Natural killer cell (primary cell): ENCODE results near the gene B3GNT5. TPM values are rescaled to one million over a fixed set of nuclear protein-coding genes. Genes with fewer than 3 reads are reported as not detected.

Experiments used
- ATAC-seq, 3 donors: fragments of 150-1000 bp in 2 of 3; fragments of 200-7000 bp in 1 of 3; cut with Tn5 transposase; 1 replicate in 1 of 3; 2 replicates in 2 of 3; pipeline ENCODE4 v1.10.0; 2021; ENCODE audit warnings: mild to moderate bottlenecking in 2 of 3, moderate library complexity in 2 of 3
- DNase-seq, 2 donors: peaks; one replicate each; pipeline versions ENCODE4 v3.0.0 to v3.0.0-alpha.2; 2013 to 2021; ENCODE audit warnings: mixed read lengths in 1 of 2
- H3K27ac ChIP-seq: one replicate; pipeline ENCODE4 v1.5.1; 2013; ENCODE audit warnings: mild to moderate bottlenecking, low read length
- H3K27me3 ChIP-seq: one replicate; pipeline ENCODE4 v1.6.1; 2013; ENCODE audit warnings: low read length; ENCODE audit not compliant: control insufficient read depth, insufficient read depth
- H3K36me3 ChIP-seq: one replicate; pipeline ENCODE4 v1.6.1; 2013; ENCODE audit warnings: low read length; ENCODE audit not compliant: control insufficient read depth, insufficient read depth
- H3K4me1 ChIP-seq: one replicate; pipeline ENCODE4 v1.6.1; 2013; ENCODE audit warnings: low read length; ENCODE audit not compliant: control insufficient read depth, insufficient read depth
- H3K4me3 ChIP-seq: one replicate; pipeline ENCODE4 v1.5.1; 2013; ENCODE audit warnings: low read length
- H3K9me3 ChIP-seq: one replicate; pipeline ENCODE4 v1.6.1; 2013; ENCODE audit warnings: low read length; ENCODE audit not compliant: control insufficient read depth, insufficient read depth
- H3K27ac Mint-ChIP-seq, 2 donors: one replicate each; pipeline ENCODE4 v1.8.0; 2022; ENCODE audit warnings: mild to moderate bottlenecking in 2 of 2, mixed read lengths in 2 of 2, moderate library complexity in 1 of 2
- H3K27me3 Mint-ChIP-seq, 2 donors: one replicate each; pipeline ENCODE4 v1.8.0; 2022; ENCODE audit warnings: low read depth in 2 of 2, mixed read lengths in 2 of 2
- H3K36me3 Mint-ChIP-seq: one replicate; pipeline ENCODE4 v1.8.0; 2022; ENCODE audit warnings: mixed read lengths
- H3K4me1 Mint-ChIP-seq, 2 donors: one replicate each; pipeline ENCODE4 v1.8.0; 2022; ENCODE audit warnings: mixed read lengths in 2 of 2
- H3K4me3 Mint-ChIP-seq: one replicate; pipeline ENCODE4 v1.8.0; 2022; ENCODE audit warnings: mild to moderate bottlenecking, moderate library complexity, mixed read lengths
- H3K9me3 Mint-ChIP-seq, 2 donors: one replicate each; pipeline ENCODE4 v1.8.0; 2022; ENCODE audit warnings: mixed read lengths in 2 of 2
- WGBS: methylation state at CpG from one replicate; pipeline ENCODE4 v1.1.7; 2013; ENCODE audit warnings: missing lambda C conversion rate; ENCODE audit not compliant: insufficient coverage; 5-methylcytosine and 5-hydroxymethylcytosine counted together
- intact Hi-C: fragments of 100-400 bp; cut with micrococcal nuclease; formaldehyde crosslinking; loops from one replicate; pipeline ENCODE4 v1.14.2; 2022
- total RNA-seq, 4 donors: library from RNA; stranded (reverse); fragments of 120-200 nt in 1 of 4; gene quantifications; one replicate each; pipeline versions ENCODE4 v1.2.3 to v1.2.4, GENCODE V29; 2013 to 2022
- TF ChIP-seq, protein P1 (sequence below): fragments of 200-600 bp; IDR thresholded peaks from one replicate; pipeline ENCODE4 v1.8.0; 2022; ENCODE audit warnings: antibody characterized with exemption

B3GNT5 gene
- total RNA-seq, 3 donors from 2014 or later (not counting 1 experiment from before 2014, with no cell fraction given): 1.2 to 4.5 (median 3.4) TPM

DNA sequence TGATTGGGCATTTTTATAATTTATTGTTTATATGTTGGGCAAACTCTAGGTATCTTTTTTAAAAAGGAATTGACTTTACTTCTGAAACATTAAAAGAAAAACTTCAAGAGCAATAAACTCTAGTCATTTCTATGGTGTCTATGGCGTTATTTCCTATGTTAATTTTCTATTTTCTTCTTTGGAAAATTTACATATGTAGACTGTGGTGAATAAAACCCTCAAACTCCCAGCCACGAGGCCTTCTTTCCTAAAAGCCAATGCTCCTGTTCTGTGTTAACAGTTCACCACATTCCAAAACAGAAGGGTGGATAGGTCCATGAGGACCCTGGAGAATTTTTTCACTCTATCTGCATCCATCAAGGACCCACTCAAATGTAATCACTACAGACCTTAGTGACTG lies 44.3 kb upstream of the B3GNT5 start:
- ATAC-seq (no peak), DNase-seq (no peak)
- H3K4me3 Mint-ChIP-seq: no peak overlapping the region
- H3K27ac Mint-ChIP-seq: no peak overlapping the region
- Histone ChIP-seq H3K36me3 (no peaks in the 10 kb centered on the region), H3K27ac (no peak overlapping the region), H3K4me3 (no peak overlapping the region), H3K4me1 (peaks cover 5% of the 10 kb centered on the region), H3K27me3 (no peaks in the 10 kb centered on the region), H3K9me3 (no peaks in the 10 kb centered on the region)
- peaks cover 1% of the 10 kb centered on the region for H3K36me3 Mint-ChIP-seq
- WGBS: 67% methylated on average over 1 of the region's 2 CpGs
- intact Hi-C loops: no loop called here
- peaks cover 0 to 14% of the 10 kb centered on the region in 2 donors for H3K27me3 Mint-ChIP-seq
- H3K9me3 Mint-ChIP-seq: no peaks in the 10 kb centered on the region
- H3K4me1 Mint-ChIP-seq: peaks cover 0 to 10% of the 10 kb centered on the region in 2 donors
- TF ChIP-seq, protein P1, sequence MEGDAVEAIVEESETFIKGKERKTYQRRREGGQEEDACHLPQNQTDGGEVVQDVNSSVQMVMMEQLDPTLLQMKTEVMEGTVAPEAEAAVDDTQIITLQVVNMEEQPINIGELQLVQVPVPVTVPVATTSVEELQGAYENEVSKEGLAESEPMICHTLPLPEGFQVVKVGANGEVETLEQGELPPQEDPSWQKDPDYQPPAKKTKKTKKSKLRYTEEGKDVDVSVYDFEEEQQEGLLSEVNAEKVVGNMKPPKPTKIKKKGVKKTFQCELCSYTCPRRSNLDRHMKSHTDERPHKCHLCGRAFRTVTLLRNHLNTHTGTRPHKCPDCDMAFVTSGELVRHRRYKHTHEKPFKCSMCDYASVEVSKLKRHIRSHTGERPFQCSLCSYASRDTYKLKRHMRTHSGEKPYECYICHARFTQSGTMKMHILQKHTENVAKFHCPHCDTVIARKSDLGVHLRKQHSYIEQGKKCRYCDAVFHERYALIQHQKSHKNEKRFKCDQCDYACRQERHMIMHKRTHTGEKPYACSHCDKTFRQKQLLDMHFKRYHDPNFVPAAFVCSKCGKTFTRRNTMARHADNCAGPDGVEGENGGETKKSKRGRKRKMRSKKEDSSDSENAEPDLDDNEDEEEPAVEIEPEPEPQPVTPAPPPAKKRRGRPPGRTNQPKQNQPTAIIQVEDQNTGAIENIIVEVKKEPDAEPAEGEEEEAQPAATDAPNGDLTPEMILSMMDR: no peak

DNA sequence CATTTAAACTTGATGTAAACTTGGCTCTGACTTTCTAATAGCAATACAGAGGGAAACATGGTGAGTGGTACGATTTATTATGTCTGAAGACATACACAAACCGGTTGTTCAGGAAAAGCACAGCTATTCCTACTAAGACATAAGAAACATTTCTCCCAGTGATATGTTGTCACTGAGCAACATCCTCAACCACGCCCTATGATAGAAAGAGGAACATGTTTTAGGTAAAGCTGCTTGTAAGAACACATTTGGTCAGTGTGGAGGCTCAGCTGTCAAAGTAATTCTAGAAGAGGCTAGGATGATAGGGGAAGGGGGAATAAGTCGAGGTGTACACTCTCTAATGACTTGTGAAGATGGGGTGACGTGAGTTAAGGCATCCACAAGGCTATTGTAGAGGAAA lies 42.7 kb upstream of the B3GNT5 start:
- Mint-ChIP-seq H3K4me3 (no peak overlapping the region), H3K27ac (no peak overlapping the region), H3K9me3 (no peaks in the 10 kb centered on the region), H3K4me1 (peaks cover 0 to 10% of the 10 kb centered on the region in 2 donors), H3K36me3 (no peaks in the 10 kb centered on the region), H3K27me3 (peaks cover 0 to 13% of the 10 kb centered on the region in 2 donors)
- Histone ChIP-seq H3K4me1 (peaks cover 5% of the 10 kb centered on the region), H3K27me3 (no peaks in the 10 kb centered on the region), H3K36me3 (no peaks in the 10 kb centered on the region), H3K4me3 (no peak overlapping the region), H3K27ac (no peak overlapping the region), H3K9me3 (no peaks in the 10 kb centered on the region)
- DNase-seq: no peak
- WGBS: 76% methylated on average over 3 of the region's 5 CpGs
- intact Hi-C loops: no loop called here
- TF ChIP-seq, protein P1: no peak
- peak in 1 of 3 donors; percentile 53 for ATAC-seq

DNA sequence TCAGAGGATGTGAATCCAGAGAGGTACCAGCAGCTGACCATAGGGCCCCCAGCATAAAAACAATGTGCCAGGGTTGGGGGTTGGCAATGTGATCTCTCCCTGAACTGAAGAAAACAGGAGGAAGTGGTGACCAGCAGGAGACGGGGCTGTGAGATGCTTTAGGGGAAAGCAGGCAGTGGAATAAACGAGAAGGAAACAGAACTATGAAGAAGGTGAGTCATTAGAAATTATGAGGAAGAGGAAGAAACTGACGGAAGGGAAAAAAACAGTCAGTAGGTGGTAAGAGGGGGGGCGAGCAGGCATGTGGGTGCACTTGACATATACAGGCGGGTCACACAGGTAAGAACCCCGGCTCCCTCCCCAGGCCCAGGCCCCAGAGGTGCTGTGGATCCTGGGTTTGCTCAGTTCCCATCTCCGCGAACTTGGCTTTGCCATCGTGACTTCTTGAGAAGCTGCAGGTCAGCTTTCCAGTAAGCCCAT lies 42.2 kb upstream of the B3GNT5 start:
- no peak overlapping the region for H3K27ac ChIP-seq
- ATAC-seq (peak in 1 of 3 donors; percentile 53), DNase-seq (no peak)
- H3K27me3 ChIP-seq: no peaks in the 10 kb centered on the region
- no peak overlapping the region for H3K27ac Mint-ChIP-seq
- no peaks in the 10 kb centered on the region for H3K36me3 ChIP-seq
- peaks cover 0 to 13% of the 10 kb centered on the region in 2 donors for H3K27me3 Mint-ChIP-seq
- WGBS: 58% methylated on average over 9 of the region's 9 CpGs
- H3K4me3 ChIP-seq: no peak overlapping the region
- peaks cover 0 to 10% of the 10 kb centered on the region in 2 donors for H3K4me1 Mint-ChIP-seq
- TF ChIP-seq, protein P1: no peak
- H3K36me3 Mint-ChIP-seq: no peaks in the 10 kb centered on the region
- no peaks in the 10 kb centered on the region for H3K9me3 Mint-ChIP-seq
- intact Hi-C loops: no loop called here
- H3K4me3 Mint-ChIP-seq: no peak overlapping the region
- no peaks in the 10 kb centered on the region for H3K9me3 ChIP-seq
- H3K4me1 ChIP-seq: peaks cover 5% of the 10 kb centered on the region

DNA sequence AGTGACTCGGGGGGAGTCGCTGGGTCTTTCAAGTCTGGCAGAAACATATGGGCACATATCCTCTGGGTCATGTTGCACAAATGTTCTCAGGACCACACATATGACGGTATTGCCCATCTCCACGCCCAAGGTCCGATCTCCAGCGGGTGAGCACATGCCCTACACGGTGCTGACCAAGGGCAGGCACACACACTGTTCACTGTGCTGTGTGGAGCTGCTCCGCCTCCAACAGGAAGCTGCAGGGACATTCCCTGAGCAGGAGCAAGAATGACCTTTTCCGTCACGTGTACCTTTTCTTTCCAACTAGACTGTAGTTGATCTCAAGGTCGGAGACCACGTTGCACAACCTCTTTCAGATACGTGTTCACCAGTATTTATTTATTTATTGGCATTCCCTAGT lies 41.7 kb upstream of the B3GNT5 start:
- Mint-ChIP-seq H3K4me1 (peaks cover 0 to 10% of the 10 kb centered on the region in 2 donors), H3K27me3 (peaks cover 0 to 13% of the 10 kb centered on the region in 2 donors), H3K9me3 (no peaks in the 10 kb centered on the region), H3K27ac (no peak overlapping the region), H3K4me3 (no peak overlapping the region), H3K36me3 (no peaks in the 10 kb centered on the region)
- no peaks in the 10 kb centered on the region for H3K36me3 ChIP-seq
- TF ChIP-seq, protein P1: no peak
- DNase-seq (no peak), ATAC-seq (peak in 1 of 3 donors; percentile 71)
- peaks cover 5% of the 10 kb centered on the region for H3K4me1 ChIP-seq
- no peak overlapping the region for H3K27ac ChIP-seq
- H3K27me3 ChIP-seq: no peaks in the 10 kb centered on the region
- intact Hi-C loops: no loop called here
- WGBS: 91% methylated on average over 10 of the region's 13 CpGs
- H3K4me3 ChIP-seq: no peak overlapping the region
- no peaks in the 10 kb centered on the region for H3K9me3 ChIP-seq
